ENCODE data around the gene POGK.

Gene POGK

GRCh38 chr1:166895766-166896165, 56.5 kb downstream of the POGK start:
- no peak for FAIRE-seq

GRCh38 chr1:166899769-166900168, 60.5 kb downstream of the POGK start:
- no peak for DNase-seq (ENCODE audit: extremely low spot score, insufficient read length, low read depth)
- FAIRE-seq, result no peak

More at GRCh38 chr1:166895766-166896165, 56.5 kb downstream of the POGK start:
- DNase-seq (ENCODE audit: extremely low spot score, insufficient read length, low read depth), result no peak

DNA sequence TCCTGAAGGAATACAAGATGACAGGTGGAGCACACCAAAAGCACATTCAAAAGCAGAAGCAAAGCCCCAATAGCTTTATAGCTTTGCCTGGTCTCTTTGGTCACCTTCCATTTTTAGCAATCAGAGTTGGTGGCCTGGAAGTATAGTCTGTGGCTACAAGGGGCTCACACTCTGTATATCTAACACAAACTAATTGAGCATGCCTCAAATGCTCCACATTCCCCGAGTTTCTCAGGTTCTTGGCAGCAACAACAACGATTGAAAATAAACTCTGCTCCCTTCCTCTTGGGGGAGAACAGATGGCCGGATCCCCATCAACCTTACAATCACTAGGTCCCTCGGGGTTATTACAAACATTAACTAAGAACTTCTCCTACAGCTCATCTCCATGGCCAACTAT, 61.7 kb downstream of the POGK start:
- DNase-seq (ENCODE audit: extremely low spot score, insufficient read length, low read depth) (no peak), FAIRE-seq (no peak)

- DNase-seq (ENCODE audit: extremely low spot score, insufficient read length, low read depth) (no peak), FAIRE-seq (no peak)
Observed at GRCh38 chr1:166902279-166902678, 63.0 kb downstream of the POGK start.

- FAIRE-seq, result no peak
Observed at GRCh38 chr1:166903232-166903631, 64.0 kb downstream of the POGK start.

DNA sequence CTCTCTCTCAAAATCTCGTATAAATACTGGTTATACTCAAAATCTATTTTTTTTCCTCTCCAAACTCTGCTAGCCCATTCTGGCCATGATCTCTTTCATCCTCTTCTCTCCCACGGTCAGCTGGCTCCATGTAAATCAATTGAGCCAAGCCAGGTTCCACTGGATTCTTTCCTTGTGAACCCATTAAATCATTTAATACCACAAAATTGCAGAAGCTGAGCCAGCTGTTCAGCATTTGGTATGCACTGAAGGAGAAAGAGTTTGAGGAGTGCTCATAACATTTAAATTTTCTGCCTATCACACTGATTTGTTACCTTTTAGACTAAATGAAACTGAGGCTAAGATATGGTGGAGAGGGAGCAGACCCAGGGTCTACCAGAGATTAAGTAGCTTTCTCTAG, 65.9 kb downstream of the POGK start:
- DNase-seq (ENCODE audit: extremely low spot score, insufficient read length, low read depth), result no peak
- no peak for FAIRE-seq

More at GRCh38 chr1:166903232-166903631, 64.0 kb downstream of the POGK start:
- DNase-seq (ENCODE audit: extremely low spot score, insufficient read length, low read depth), result no peak

- no peak for DNase-seq (ENCODE audit: extremely low spot score, insufficient read length, low read depth)
- FAIRE-seq, result no peak
Observed at GRCh38 chr1:166905900-166906299, 66.6 kb downstream of the POGK start.
